Gastroesophageal sphincter (tissue), 4 donors: Measurements from ENCODE around the gene DUSP8. TPM values are rescaled to one million over a fixed set of nuclear protein-coding genes. Genes with fewer than 3 reads are reported as not detected.
A peak's percentile ranks its signal among the peaks of the same experiment; 100 is the strongest.

Source experiments
- ATAC-seq: fragments of 150-250 bp; one replicate; pipeline ENCODE4 v1.9.1; 2016; ENCODE audit warnings: mild to moderate bottlenecking, moderate library complexity
- H3K27ac ChIP-seq, 4 donors: fragments of 200-600 bp; sonication (generic) in 3 of 4; 1 replicate in 3 of 4; 2 replicates in 1 of 4; pipeline ENCODE4 v1.5.1; 2016 to 2019
- H3K27me3 ChIP-seq: fragments of 200-600 bp; sonication (generic); one replicate; pipeline ENCODE4 v1.5.1; 2019
- H3K36me3 ChIP-seq, 2 donors: fragments of 200-600 bp; sonication (generic); one replicate each; pipeline ENCODE4 v1.5.1; 2019; ENCODE audit warnings: control low read depth in 1 of 2
- H3K4me1 ChIP-seq, 3 donors: fragments of 200-600 bp; sonication (generic); 1 replicate in 2 of 3; 2 replicates in 1 of 3; pipeline ENCODE4 v1.5.1; 2016 to 2019; ENCODE audit warnings: control low read depth in 2 of 3
- H3K4me3 ChIP-seq, 2 donors: fragments of 200-600 bp; sonication (generic); one replicate each; pipeline ENCODE4 v1.5.1; 2019; ENCODE audit warnings: mild to moderate bottlenecking in 1 of 2, moderate library complexity in 1 of 2
- H3K9me3 ChIP-seq, 3 donors: fragments of 200-600 bp; sonication (generic); one replicate each; pipeline ENCODE4 v1.5.1; 2017 to 2019; ENCODE audit warnings: control low read depth in 2 of 3
- EP300 ChIP-seq: sonication (generic); formaldehyde crosslinking; IDR thresholded peaks from one replicate; pipeline ENCODE4 v1.6.1; 2017; ENCODE audit warnings: antibody characterized with exemption, mild to moderate bottlenecking
- POLR2A ChIP-seq, 2 donors: fragments of 450-650 bp; IDR thresholded peaks; one replicate each; pipeline ENCODE4 v1.6.1; 2017; ENCODE audit warnings: antibody characterized with exemption in 2 of 2, mild to moderate bottlenecking in 2 of 2, moderate library complexity in 1 of 2
- POLR2AphosphoS5 ChIP-seq: sonication (generic); formaldehyde crosslinking; IDR thresholded peaks from one replicate; pipeline ENCODE4 v1.6.1; 2017; ENCODE audit warnings: antibody characterized with exemption
- WGBS, 2 donors: methylation state at CpG; one replicate each; pipeline ENCODE4 v1.1.5; 2018; ENCODE audit warnings: low coverage in 1 of 2; 5-methylcytosine and 5-hydroxymethylcytosine counted together
- total RNA-seq, 4 donors: library from RNA; depleted of rRNA; stranded (reverse); fragments of >200 nt; gene quantifications; one replicate each; pipeline ENCODE4 v1.1.0, GENCODE V29; 2016
- TF ChIP-seq, protein P1 (sequence below), 4 experiments: fragments of 200-600 bp in 2 of 4; fragments of 450-650 bp in 2 of 4; sonication (generic) in 1 of 4; IDR thresholded peaks; one replicate each; pipeline ENCODE4 v1.5.1; 2017 to 2019; ENCODE audit warnings: antibody characterized with exemption in 4 of 4, mild to moderate bottlenecking in 2 of 4, moderate library complexity in 2 of 4

The DUSP8 gene
- total RNA-seq, 4 donors from 2014 or later, result 3.3 to 7.8 (median 4.9) TPM

GRCh38 chr11:1563697-1564534 is 8.2 kb downstream of the DUSP8 start:
- peaks cover 0 to 37% of the 10 kb centered on the region in 2 donors for H3K36me3 ChIP-seq
- H3K4me3 ChIP-seq, result no peak overlapping the region
- H3K4me1 ChIP-seq, result peaks cover 0 to 65% (median 24%) of the 10 kb centered on the region in 3 donors
- H3K27ac ChIP-seq, result peak overlapping the region in 3 of 4 donors; percentile 66 to 88 (median 75)
- ATAC-seq, result no peak
- H3K27me3 ChIP-seq, result no peaks in the 10 kb centered on the region
- no peak for TF ChIP-seq POLR2A (IDR thresholded peaks at IDR 0.05)
- no peak for TF ChIP-seq POLR2AphosphoS5
- TF ChIP-seq EP300, result no peak
- TF ChIP-seq, protein P1, sequence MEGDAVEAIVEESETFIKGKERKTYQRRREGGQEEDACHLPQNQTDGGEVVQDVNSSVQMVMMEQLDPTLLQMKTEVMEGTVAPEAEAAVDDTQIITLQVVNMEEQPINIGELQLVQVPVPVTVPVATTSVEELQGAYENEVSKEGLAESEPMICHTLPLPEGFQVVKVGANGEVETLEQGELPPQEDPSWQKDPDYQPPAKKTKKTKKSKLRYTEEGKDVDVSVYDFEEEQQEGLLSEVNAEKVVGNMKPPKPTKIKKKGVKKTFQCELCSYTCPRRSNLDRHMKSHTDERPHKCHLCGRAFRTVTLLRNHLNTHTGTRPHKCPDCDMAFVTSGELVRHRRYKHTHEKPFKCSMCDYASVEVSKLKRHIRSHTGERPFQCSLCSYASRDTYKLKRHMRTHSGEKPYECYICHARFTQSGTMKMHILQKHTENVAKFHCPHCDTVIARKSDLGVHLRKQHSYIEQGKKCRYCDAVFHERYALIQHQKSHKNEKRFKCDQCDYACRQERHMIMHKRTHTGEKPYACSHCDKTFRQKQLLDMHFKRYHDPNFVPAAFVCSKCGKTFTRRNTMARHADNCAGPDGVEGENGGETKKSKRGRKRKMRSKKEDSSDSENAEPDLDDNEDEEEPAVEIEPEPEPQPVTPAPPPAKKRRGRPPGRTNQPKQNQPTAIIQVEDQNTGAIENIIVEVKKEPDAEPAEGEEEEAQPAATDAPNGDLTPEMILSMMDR (IDR thresholded peaks at IDR 0.05), result no peak
- no peaks in the 10 kb centered on the region for H3K9me3 ChIP-seq
- no CpG with 5 or more reads among the region's 29 CpGs for WGBS, 2 donors

DNA sequence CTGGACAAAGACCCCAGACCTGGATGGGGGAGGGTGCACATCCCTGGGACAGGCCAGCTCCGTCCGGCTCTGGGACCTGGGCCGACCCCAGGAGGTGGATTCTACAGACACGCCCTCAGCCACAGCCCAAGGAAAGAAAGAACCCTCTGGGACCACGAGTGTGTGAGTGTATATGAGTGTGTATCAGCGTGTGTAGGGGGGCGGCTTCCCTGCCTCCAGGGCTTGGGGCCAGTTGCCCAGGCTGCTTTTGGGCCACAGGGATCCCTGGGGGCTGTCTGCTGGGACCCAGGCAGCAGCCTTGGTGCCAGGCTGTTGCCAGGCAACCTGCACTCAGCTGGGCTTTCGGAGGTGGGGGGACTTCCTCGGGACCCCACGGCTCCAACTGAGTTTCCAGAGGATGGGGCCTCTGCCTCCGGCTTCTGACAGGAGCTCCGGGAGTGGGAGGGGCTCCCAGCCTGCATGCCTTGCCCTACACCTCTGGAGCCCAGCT is 8.9 kb downstream of the DUSP8 start:
- Histone ChIP-seq H3K27me3 (no peaks in the 10 kb centered on the region), H3K4me3 (no peak overlapping the region), H3K9me3 (no peaks in the 10 kb centered on the region), H3K27ac (peak overlapping the region in 1 of 4 donors; percentile 88), H3K4me1 (peaks cover 3 to 65% (median 32%) of the 10 kb centered on the region in 3 donors), H3K36me3 (peaks cover 0 to 37% of the 10 kb centered on the region in 2 donors)
- TF ChIP-seq POLR2AphosphoS5 (no peak), POLR2A (IDR thresholded peaks at IDR 0.05) (no peak), EP300 (no peak)
- TF ChIP-seq, protein P1 (IDR thresholded peaks at IDR 0.05), result no peak
- no peak for ATAC-seq
- WGBS, 2 donors, result 43% methylated on average over 2 of the region's 12 CpGs; no CpG with 5 or more reads in 1 of the 2 donors

GRCh38 chr11:1562469-1563148 is 9.5 kb downstream of the DUSP8 start:
- TF ChIP-seq EP300, result no peak
- TF ChIP-seq POLR2A (IDR thresholded peaks at IDR 0.05), result no peak
- TF ChIP-seq, protein P1 (IDR thresholded peaks at IDR 0.05), result no peak
- no peak for TF ChIP-seq POLR2AphosphoS5
- Histone ChIP-seq H3K4me3 (no peak overlapping the region), H3K36me3 (peaks cover 0 to 37% of the 10 kb centered on the region in 2 donors), H3K9me3 (no peaks in the 10 kb centered on the region), H3K27ac (peak overlapping the region in 1 of 4 donors; percentile 88), H3K4me1 (peaks cover 3 to 65% (median 32%) of the 10 kb centered on the region in 3 donors), H3K27me3 (no peaks in the 10 kb centered on the region)
- no peak for ATAC-seq
- 72 to 81% methylated on average over 6 to 8 of the region's 14 CpGs for WGBS, 2 donors

DNA sequence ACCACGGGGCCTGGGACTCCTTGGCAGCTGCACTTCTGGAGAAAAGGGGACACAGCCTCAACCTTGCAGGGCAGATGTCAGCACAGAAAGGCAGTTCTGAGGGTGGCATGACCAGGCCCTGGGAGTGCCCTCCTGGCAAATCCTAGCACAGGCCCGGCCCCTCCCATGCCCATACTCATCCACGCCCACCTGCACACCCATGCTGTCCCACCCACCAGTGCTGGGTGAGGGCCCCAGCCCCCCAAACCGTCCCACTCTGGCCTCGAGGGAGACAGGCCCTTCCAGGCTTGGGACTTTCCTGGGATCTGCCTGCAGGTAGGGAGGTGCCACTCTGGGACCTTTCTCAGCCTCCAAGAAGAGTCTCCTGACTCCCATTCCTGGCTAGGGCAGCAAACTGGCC is 10.1 kb downstream of the DUSP8 start:
- ATAC-seq, result no peak
- Histone ChIP-seq H3K36me3 (peaks cover 0 to 43% of the 10 kb centered on the region in 2 donors), H3K27me3 (no peaks in the 10 kb centered on the region), H3K9me3 (no peaks in the 10 kb centered on the region), H3K4me3 (no peak overlapping the region), H3K4me1 (peaks cover 3 to 64% (median 34%) of the 10 kb centered on the region in 3 donors), H3K27ac (peak overlapping the region in 1 of 4 donors; percentile 96)
- WGBS, 2 donors, result no CpG with 5 or more reads among the region's 5 CpGs
- TF ChIP-seq, protein P1 (IDR thresholded peaks at IDR 0.05), result no peak
- TF ChIP-seq POLR2AphosphoS5 (no peak), EP300 (no peak), POLR2A (IDR thresholded peaks at IDR 0.05) (no peak)
